GM18517 (cell line): ENCODE results near the gene MAN2A2.
A peak's percentile ranks its signal among the peaks of the same experiment; 100 is the strongest.
"Not testable (repeated sequence)": the region's sequence is repeated elsewhere in the genome, so short reads cannot be mapped to it uniquely, and the experiment has no call there.

Source experiments
- ATAC-seq: cut with Tn5 transposase; IDR thresholded peaks from one replicate; pipeline ENCODE4 v1.9.1; 2021; ENCODE audit warnings: mild to moderate bottlenecking, moderate library complexity; ENCODE audit not compliant: unreplicated experiment

Gene MAN2A2

DNA sequence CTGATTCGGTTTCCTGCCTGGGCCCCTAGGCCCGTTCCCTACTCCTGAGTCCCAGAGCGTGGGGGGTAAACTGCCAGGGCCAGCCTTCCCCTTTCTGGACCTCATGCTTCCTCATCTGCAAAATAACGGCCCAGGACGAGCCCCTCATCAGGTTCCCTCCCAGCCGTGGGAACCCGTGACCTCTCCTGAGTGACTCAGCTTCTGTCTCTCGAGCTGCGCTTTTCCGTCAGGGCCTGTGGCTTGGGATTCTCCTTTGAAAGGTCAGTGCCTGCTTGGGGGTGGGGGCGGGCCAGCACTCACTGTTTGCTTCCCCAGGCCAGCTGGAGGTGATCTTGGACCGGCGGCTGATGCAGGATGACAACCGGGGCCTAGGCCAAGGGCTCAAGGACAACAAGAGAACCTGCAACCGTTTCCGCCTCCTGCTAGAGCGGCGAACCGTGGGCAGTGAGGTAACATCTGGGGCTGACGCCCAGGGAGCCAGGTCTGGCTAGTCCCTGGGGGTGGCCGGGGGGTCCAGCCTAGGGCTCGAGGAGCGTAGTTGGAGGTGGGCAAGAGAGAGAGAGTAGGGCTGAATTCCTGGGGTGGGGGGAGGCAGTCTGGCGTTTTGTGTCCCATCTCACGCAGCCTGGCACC, 12.8 kb downstream of the MAN2A2 start:
- no peak for ATAC-seq

DNA sequence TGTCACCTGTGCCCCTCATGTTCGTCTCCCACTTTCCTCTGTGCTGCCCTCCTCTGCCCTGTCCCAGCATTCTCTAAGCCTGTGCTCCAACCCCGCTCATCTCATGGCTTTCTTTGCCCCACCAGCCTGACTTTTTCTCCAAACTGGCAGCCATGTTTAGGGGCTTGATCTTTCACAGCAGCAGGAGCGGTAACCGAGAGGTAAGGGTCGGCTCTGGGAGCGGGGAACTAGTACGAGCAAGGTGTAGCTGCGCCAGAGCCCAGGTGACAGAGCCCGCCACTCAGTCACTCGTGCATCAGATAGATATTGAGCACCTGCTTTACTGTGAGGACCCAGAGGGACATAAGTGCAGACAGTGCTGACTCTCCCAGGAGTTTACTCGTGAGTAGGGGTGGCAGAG, 13.4 kb downstream of the MAN2A2 start:
- no peak for ATAC-seq

DNA sequence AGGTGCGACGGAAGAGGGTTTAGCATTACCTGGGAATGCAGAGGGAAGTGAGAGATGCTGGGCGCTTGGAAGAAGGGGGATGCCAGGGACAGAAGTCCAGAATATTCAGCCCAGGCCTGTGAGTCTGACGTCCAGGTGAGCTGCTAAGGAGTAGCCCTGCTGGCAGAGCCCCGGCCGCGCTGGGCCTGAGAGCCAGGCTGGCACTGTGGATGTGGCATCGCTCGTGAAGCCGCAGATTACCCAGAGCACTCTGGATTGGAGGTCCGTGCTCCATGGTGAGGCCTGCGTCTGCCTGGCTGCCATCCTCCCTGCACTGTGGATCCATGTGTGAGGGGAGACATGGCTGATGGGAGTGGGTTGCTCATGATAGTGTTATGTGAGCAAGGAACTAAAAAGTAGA, 14.5 kb downstream of the MAN2A2 start:
- ATAC-seq = no peak

DNA sequence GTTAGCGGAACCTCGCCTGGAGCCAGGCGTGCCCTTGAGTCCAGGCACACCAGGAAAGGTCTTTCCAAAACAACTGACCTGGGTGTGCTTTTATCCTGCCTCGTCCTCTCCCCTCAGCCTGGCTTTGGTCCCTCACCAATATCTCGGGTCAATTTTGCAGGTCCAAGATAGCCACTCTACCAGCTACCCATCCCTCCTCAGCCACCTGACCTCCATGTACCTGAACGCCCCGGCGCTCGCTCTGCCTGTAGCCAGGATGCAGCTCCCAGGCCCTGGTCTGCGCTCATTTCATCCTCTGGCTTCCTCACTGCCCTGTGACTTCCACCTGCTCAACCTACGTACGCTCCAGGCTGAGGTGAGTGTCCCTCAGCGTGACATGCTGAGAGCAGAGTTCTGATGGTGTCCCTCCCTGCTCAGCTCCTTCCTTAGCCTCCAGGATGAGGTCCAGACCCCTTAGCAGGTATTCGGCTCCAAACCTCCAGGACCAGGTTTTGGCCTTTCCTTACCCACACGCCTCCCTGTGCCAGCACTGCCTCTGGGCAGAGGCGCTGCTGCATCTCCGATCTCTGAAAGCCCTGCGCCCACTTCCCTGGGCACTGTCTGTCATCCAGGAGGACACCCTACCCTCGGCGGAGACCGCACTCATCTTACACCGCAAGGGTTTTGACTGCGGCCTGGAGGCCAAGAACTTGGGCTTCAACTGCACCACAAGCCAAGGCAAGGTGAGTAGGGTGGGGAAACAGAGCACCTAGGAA, 15.1 kb downstream of the MAN2A2 start:
- ATAC-seq = no peak

DNA sequence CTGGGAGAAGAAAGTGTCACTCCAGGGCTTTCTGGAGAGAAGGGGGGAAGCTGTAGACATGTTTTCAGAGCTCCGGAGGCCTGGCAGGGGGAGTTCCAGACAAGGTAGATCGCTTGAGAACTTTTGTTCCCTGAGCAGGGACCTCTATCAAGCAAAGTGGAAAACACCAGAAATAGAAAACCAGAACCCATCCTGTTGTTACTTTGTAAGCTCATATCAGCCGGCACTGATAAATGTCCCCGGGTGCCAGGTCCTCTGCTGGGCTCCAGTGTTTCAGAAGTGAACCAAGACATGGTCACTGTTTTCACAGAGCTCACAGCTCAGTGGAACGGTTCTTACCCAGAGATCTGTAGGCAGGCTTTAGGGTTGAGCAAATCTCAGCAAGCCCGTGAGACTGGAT, 15.7 kb downstream of the MAN2A2 start:
- ATAC-seq = no peak

DNA sequence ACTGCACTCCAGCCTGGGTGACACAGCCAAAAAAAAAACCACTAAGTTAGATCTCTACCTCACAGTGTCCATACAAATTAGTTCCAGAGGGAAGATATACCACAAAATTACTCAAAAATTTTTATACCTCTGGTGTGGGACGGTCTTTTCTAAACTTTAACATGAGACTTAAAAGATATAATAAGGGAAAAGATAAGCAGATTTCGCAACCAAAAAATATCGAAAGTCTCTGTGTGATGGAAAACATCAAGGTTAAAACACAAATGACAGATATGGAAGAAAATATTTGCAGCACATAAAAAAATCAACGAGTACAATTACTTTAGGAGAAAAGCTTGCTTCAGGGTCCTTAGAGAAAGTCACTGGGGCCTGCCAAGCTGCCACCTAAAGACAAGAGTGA, 18.8 kb downstream of the MAN2A2 start:
- ATAC-seq = no peak

DNA sequence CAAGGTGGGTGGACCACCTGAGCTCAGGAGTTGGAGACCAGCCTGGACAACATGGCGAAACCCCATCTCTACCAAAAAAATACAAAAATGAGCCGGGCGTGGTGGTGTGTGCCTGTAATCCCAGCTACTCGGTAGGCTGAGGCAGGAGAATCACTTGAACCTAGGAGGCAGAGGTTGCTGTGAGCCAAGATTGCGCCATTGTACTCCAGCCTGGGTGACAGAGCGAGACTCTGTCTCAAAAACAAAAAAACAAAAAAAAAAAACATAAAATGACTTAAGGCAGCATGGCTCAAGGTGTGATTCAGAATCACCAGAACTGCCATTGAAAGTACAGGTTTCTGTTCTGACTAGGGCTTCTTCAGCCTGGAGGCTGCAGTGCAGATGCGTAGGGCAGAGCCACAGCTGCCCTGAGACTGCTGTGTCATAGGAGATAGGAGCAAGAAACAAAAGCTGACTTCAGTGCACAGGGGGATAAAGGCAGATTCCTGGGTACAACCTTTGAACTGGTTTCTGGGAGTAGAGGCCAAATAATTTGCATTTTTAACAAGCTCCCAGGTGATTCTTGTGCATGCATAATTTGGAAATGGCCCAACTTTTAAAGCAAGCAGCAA, 19.7 kb downstream of the MAN2A2 start:
- ATAC-seq = peak; percentile 64

DNA sequence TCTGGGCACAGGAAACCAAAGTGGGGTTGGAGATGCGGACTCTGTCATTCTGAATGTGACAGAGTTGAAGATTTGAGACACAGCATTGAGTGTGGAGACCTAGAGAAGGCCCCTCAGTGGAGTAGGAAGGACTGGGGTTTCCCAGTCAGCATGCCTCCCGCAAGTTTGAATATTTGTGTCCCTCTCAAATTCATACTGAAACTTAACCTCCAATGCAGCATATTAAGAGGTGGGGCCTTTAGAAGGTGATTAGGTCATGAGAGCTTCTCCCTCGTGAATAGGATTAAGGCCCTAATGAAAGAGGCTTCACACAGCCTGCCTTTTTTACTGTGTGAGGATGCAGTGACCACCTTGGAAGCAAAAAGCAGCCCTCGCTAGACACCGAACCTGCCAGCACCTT, 21.3 kb downstream of the MAN2A2 start:
- ATAC-seq = peak; percentile 70

DNA sequence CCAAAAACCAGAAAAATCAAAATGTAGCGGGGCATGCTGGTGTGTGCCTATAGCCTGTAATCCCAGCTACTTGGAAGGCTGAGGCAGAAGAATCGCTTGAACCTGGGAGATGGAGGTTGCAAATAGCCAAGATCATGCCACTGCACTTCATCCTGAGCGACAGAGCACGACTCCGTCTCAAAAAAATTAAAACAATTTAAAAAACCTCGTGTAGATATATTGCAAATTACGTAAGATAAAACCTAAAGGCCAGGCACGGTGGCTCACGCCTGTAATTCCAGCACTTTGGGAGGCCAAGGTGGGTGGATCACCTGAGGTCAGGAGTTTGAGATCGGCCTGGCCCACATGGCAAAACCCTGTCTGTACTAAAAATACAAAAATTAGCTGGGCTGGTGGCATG, 23.7 kb downstream of the MAN2A2 start:
- not testable (repeated sequence) for ATAC-seq

DNA sequence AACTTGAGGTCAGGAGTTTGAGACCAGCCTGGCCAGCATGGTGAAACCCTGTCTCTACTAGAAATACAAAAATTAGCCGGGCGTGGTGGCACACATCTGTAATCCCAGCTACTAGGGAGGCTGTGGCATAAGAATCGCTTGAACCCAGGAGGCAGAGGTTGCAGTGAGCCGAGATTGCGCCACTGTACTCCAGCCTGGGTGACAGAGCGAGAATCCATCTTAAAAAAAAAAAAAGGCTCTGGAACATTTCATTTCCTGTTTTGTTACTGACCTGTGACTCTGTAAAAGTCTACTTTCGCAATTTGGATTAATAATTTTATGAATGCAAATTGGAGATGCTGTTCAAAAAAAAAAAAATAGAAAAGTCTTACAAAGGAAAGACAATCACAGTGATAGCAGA, 25.0 kb downstream of the MAN2A2 start:
- not testable (repeated sequence) for ATAC-seq

DNA sequence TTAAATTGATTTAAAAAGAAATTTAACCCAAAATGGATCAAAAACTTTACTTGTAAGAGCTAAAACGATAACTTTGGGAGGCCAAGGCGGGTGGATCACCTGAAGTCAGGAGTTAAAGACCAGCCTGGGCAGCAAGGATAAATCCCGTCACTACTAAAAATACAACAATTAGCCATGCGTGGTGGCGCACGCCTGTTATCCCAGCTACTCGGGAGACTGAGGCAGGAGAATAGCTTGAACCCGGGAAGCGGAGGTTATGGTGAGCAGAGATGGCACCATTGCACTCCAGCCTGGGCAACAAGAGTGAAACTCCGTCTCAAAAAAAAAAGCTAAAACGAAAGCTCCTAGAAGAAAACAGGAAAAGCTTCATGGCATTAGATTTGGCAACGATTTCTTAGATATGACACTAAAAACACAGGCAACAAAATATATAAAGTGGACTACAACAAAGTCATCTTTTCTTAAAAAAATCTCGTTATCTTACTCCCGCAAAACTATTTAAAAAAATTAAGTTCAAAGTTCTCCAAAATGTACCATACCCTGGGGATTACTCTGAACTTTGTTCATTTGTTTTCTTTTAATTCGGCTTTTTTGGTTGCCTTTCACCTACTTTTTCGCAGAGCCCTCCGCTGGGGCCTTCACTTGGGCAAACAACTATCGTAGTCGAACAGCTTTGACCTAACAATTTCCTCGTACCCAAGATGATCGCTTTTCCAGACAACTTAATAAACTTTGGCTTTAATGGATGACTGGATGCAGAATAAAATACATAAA, 26.3 kb downstream of the MAN2A2 start:
- ATAC-seq = peak; percentile 2

DNA sequence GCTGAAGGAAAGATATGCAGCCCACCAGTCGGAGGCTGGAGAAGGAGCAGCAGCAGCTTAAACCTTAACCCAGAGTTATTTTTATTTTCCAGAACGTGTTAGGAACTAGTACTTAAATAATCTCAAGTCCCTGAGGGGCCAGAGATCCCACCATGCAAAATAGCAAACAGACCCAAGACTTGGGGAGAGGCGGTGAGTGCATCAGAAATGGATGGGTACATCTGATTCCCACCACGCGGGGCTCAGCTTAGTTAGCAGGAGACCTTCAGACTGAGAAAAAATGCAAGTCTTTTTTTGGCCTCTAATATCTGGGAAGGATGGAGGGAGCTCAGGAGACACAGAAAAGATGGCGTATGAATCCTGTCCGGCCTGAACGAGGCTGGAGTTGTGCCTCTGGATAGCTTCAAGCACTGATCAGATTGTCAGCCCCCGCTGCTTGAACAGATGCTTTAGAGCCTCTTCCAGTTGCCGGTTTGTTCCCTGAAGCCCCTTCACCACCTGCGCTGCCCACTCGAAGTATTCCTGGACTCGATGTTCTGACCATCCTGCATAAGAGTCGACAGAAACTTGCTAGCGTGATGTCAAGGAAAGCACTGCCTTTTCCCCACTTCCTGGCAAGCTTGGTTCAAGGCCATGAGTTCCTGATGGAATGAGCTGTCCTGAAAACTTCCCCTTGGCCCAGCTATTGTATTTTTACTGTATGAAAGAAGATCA, 27.9 kb downstream of the MAN2A2 start:
- no peak for ATAC-seq

DNA sequence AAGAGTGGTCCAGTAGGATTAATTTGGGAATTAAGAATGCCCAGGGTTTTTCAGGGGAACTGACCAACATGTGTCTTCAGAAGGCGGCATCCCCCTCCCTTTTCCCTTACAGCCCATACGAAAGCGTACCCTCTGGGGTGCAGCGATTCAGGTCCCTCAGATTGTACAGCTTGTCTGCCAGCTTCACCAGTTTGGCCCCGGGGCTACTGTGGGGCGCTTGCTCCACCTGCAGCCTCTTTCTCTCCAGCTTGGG, 28.4 kb downstream of the MAN2A2 start:
- ATAC-seq = no peak

DNA sequence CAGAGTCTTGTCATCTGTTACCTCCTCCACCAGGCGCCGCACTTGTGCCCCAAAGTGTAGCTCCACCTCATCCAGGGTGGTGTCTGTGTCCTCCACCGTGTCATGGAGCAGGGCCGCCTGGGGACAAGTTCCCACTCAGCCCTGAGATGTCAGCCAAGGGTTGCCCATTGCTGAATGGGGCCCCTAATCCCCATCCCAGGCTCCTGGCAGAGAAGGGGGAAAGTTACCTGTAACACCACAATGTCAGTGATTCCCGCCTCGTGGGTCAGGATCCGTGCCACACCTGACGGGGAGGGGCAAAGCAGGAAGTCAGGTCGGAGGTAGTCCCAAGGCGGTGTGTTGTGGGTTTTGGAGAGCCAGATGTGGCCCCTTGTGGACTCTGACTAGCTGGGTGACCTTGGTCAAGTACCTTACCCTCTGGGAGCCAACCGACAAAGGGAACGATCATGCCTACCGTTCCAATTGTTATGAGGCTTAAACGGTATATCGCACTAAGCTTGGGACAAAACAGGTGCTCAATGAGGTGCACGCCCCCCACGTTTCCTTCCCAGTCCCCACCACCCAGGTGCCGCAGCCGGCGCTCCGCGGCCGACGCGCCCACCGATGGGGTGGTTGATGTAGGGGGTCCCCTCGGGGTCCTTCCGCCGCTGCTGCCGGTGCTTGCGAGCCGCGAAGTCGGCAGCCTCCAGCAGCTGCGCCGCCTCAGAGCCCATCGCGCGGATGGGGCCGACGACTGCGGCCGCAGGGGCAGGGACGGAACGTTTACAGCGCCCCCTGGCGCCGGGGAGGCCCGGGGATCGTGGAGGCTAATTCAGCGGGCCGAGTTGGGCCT, 28.9 kb downstream of the MAN2A2 start, which contains the start of gene HDDC3:
TSS of gene HDDC3 (minus strand) at position 722 of the 832 bp plus-strand sequence. CDS start at position 713, 9 bp downstream.
- ATAC-seq = peak; percentile 47

DNA sequence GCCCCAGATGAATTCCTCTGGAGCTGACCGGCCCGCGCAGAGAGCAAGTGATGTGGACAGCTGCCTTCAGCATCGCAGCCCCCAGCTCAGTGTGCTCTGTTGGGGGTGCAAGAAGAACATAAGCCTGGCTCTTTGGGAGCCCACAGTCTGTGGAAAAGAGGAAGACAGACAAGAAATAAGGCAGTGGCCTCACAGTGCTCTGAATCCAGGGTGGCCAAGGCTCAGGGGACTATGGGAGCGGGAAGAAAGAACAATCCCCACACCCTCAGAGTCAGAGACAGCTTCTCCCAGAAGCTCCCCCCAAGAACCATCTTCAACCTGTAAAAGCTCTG, 29.5 kb downstream of the MAN2A2 start:
- no peak for ATAC-seq

DNA sequence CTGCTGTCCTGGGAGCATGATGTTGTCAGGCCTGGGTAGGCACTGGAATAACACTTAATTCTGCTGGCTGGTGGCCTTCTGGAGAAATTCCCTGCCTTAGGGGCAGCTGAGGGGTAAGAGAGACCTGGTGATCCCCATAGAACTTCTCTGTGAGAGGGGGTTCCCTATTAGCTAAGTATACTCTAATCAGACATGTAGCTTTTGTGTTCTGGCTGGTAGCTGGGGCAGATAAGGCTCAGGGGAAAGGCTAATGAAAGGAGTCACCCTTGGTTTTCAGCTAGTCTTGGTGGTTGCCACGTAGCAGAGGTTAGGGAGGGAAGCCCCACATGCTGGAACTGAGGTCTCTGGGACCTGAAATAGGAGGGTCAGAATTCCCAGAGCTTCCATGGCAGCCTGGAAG, 30.2 kb downstream of the MAN2A2 start:
- ATAC-seq = no peak

DNA sequence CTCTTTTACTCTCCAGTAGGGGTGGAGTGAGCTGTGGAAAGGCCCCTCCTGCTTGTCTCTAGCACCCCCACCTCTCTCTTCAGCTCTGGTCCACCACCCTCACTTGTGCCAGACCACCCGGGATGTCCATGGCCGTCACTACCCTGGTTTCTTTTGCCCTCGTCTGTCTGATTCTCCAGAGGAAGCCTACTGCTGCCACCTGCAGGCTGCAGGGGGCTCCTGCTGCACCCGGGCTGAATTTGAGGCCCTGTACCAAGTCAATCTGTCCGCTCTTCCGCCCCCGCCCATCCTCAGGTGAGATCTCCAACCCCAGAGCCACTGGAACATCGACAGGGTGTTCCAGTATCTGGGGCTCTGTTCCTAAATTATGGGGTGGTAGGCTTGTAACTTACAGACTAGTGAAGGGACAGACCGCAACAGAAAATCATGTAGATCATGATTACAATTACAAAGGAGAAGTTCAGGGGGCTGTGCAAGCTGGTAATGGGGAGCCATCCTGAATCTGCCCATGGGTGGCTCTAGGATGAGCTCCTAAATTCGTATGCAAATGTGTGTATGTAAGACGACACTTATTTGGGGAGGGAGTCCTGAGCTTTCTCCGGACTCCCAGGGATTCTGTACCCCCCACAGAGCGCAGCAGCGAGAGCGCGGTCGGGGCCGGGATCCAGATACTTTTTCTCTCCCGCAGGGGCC, 31.3 kb downstream of the MAN2A2 start:
- ATAC-seq = no peak

DNA sequence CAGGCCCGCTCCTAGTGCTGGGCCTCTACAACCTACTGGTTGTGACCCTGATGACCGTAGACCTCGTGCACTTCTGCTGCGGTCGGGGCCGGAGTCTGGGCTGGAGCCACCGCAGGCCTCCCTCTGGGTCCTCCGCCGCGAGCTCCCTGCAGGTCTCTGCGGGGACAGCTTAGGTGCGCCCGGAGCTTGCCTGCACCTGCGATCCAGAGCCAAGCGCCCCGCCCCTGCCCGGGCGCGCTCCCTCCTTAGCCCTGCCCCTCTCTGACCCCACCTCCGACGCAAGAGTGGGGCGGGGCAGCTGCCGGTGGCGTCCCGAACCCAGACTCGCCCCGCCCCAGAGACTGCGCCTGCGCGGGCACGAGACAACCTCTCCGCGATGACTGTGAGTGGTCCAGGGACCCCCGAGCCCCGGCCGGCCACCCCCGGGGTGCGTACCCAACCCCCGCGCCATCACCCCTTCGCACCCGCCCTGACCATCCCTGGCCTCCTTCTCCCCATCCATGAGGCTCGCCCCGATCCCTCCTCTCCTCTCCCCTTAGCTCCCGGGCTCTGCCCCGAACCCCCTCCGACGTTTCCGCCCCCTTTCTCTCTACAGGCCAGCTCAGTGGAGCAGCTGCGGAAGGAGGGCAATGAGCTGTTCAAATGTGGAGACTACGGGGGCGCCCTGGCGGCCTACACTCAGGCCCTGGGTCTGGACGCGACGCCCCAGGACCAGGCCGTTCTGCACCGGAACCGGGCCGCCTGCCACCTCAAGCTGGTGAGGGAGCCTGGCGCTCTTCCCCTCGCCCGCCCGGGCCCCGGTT, 32.0 kb downstream of the MAN2A2 start, which contains the start of gene UNC45A:
TSS of gene UNC45A (plus strand) at position 337 of the 803 bp plus-strand sequence. CDS start at position 377, 40 bp downstream.
- ATAC-seq = peak; percentile 43

DNA sequence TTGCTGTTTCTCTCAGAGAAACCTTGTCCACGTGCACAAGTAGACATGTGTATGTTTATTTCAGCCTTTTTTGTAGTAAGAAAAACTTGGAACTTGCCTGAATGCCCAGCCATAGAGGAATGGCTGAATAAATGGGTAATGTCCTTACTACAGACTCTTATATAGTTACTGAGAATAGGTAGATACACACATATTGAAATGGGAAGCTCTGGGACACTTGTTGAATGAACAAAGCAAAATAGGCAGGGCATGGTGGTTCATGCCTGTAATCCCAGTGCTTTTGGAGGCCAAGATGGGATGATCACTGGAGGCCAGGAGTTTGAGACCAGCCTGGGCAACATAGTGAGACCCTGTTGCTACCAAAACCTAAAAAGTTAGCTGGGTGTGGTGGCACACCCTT, 33.7 kb downstream of the MAN2A2 start:
- ATAC-seq = no peak
